Gastroesophageal sphincter (tissue), 3 donors: ENCODE measurements around the gene OBSCN.

ENCODE experiments used
- EP300 ChIP-seq: sonication (generic); formaldehyde crosslinking; IDR thresholded peaks from one replicate; pipeline ENCODE4 v1.6.1; 2017; ENCODE audit warnings: antibody characterized with exemption, mild to moderate bottlenecking
- POLR2A ChIP-seq, 2 donors: fragments of 450-650 bp; IDR thresholded peaks; one replicate each; pipeline ENCODE4 v1.6.1; 2017; ENCODE audit warnings: antibody characterized with exemption in 2 of 2, mild to moderate bottlenecking in 2 of 2, moderate library complexity in 1 of 2
- POLR2AphosphoS5 ChIP-seq: sonication (generic); formaldehyde crosslinking; IDR thresholded peaks from one replicate; pipeline ENCODE4 v1.6.1; 2017; ENCODE audit warnings: antibody characterized with exemption
- TF ChIP-seq, protein P1 (sequence below), 4 experiments: fragments of 200-600 bp in 2 of 4; fragments of 450-650 bp in 2 of 4; sonication (generic) in 1 of 4; IDR thresholded peaks; one replicate each; pipeline ENCODE4 v1.5.1; 2017 to 2019; ENCODE audit warnings: antibody characterized with exemption in 4 of 4, mild to moderate bottlenecking in 2 of 4, moderate library complexity in 2 of 4

- TF ChIP-seq POLR2A (IDR thresholded peaks at IDR 0.05) (no peak), POLR2AphosphoS5 (no peak), EP300 (no peak)
- TF ChIP-seq, protein P1, sequence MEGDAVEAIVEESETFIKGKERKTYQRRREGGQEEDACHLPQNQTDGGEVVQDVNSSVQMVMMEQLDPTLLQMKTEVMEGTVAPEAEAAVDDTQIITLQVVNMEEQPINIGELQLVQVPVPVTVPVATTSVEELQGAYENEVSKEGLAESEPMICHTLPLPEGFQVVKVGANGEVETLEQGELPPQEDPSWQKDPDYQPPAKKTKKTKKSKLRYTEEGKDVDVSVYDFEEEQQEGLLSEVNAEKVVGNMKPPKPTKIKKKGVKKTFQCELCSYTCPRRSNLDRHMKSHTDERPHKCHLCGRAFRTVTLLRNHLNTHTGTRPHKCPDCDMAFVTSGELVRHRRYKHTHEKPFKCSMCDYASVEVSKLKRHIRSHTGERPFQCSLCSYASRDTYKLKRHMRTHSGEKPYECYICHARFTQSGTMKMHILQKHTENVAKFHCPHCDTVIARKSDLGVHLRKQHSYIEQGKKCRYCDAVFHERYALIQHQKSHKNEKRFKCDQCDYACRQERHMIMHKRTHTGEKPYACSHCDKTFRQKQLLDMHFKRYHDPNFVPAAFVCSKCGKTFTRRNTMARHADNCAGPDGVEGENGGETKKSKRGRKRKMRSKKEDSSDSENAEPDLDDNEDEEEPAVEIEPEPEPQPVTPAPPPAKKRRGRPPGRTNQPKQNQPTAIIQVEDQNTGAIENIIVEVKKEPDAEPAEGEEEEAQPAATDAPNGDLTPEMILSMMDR (IDR thresholded peaks at IDR 0.05), result no peak
These were observed at the start of gene OBSCN for GRCh38 chr1:228207851-228208821.
